GM18858 (cell line): ENCODE results near the gene USP6NL.
A peak's percentile ranks its signal among the peaks of the same experiment; 100 is the strongest.
"Not testable (repeated sequence)": the region's sequence is repeated elsewhere in the genome, so short reads cannot be mapped to it uniquely, and the experiment has no call there.

Experiments used
- ATAC-seq: cut with Tn5 transposase; IDR thresholded peaks from one replicate; pipeline ENCODE4 v1.9.1; 2021; ENCODE audit not compliant: unreplicated experiment

Gene USP6NL

GRCh38 chr10:11520892-11521291, 90.6 kb downstream of the USP6NL start:
- no peak for ATAC-seq

DNA sequence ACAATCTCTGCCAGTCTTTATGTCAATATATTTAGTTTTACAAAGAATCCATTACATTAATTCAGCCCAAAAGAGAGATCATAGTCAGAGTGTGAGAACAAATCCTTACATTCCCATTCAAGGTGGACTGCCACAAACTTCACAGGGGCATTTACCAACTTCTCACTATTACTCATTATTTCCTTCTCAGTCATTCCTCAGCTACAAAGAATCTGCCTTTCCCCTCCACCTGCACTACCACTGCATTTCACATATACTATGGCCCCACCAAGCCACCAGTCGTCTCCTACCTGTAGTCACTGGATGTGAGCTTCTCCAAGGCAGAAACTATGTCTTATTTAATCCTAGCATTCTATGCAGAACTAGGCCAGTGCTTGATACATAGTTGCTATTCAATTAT, 94.3 kb downstream of the USP6NL start:
- ATAC-seq, result peak; percentile 53

- ATAC-seq, result peak; percentile 52
These were observed 95.1 kb downstream of the USP6NL start for GRCh38 chr10:11516431-11516746.

- ATAC-seq, result peak; percentile 40
These were observed 95.6 kb downstream of the USP6NL start for GRCh38 chr10:11515596-11516430.

- no peak for ATAC-seq
These were observed 97.7 kb downstream of the USP6NL start for GRCh38 chr10:11513727-11514126.

- ATAC-seq, result no peak
These were observed 98.9 kb downstream of the USP6NL start for GRCh38 chr10:11512596-11512995.

- no peak for ATAC-seq
These were observed 100.1 kb downstream of the USP6NL start for GRCh38 chr10:11511321-11511720.

DNA sequence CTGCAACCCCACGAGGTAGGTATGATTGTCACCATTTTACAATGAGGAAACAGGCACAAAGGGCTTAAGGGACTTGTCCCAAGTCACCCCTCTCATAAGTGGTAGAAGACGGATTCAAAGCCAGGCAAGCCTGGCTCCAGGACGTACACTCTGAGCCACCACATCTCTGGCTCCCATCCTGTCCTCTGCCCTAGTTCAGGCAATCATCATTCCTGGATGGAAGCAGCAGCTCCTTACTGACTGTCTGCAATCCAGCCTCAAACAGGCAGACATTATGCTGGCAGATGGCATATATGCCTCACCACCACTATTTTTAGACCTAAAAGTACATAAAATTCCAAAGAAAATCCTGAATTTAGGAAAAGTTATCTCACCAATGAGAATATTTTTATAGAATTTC, 100.7 kb downstream of the USP6NL start:
- no peak for ATAC-seq

DNA sequence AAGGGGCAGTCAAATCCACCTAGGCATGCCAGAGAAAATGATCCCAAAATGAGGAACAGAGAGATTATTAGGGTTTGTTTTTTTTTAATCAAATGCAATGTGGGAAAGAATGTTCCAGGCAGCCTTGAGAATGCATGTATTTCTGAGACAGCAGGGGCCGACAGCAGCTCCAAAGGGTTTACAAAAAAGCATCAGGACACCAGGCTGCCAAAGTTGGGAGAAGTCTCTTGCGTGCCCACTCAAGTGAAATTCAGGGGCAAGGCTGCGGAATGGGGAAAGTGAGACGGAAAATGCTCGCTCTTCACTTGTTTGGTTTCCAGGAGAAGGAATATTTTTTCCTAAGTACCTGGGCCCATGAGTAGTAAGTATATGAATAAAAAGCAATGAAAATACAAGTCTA, 101.2 kb downstream of the USP6NL start:
- no peak for ATAC-seq

GRCh38 chr10:11509036-11509435, 102.4 kb downstream of the USP6NL start:
- no peak for ATAC-seq

DNA sequence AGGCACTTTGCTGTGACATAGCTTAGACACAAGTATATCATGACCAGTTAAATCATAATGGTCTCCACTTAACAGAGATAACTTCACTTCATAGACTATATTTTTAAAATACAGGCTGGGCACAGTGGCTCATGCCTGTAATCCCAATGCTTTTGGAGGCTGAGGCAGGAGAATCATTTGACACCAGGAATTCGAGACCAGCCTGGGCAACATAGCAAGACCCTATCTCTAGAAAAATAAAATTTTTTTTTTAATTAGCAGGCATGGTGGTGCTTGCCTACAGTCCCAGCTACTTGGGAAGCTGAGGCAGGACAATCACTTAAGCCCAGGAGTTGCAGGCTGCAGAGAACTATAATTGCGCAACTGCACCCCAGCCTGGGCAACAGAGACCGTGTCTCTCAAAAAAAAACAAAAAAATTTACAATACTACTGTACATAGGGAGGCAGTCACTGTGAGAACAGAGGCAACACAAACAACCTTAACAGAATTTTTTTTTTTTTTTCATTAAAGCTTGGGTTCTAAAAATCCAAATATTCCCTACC, 105.1 kb downstream of the USP6NL start:
- no peak for ATAC-seq

GRCh38 chr10:11505639-11506038, 105.8 kb downstream of the USP6NL start:
- ATAC-seq, result peak; percentile 46

- no peak for ATAC-seq
These were observed 106.7 kb downstream of the USP6NL start for GRCh38 chr10:11504566-11505285.

GRCh38 chr10:11501600-11501999, 109.8 kb downstream of the USP6NL start:
- ATAC-seq, result no peak

DNA sequence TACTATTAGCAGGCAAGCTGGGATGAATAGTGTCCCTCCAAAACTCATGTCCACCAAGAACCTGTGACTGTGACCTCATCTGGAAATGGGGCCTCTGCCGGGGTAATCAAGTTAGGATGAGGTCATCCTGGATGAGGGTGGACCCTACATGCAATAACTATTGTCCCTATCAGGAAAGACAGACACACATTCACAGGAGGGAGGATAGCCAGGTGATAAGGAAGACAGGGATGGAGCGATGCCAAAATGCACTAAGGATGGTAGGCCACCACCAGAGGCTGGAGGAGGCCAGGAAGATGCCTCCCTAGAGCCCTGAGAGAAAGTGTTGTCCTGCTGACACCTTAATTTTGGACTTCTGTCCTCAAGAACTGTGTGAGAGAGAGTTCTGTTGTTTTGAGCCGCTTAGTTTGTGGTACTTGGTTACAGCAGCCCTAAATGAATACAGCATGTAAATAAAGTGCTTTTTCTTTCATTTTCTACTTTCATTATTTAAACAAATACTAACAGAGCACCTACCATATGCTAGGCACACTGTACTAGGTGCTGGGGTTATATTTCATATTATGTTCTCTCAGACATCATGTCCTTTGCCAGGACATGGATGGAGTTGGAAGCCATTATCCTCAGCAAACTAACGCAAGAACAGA, 111.9 kb downstream of the USP6NL start:
- ATAC-seq, result peak; percentile 38

- ATAC-seq, result no peak
These were observed 113.1 kb downstream of the USP6NL start for GRCh38 chr10:11498399-11498798.

- not testable (repeated sequence) for ATAC-seq
These were observed 116.5 kb downstream of the USP6NL start for GRCh38 chr10:11494923-11495322.

- ATAC-seq, result no peak
These were observed 117.8 kb downstream of the USP6NL start for GRCh38 chr10:11493646-11494045.

DNA sequence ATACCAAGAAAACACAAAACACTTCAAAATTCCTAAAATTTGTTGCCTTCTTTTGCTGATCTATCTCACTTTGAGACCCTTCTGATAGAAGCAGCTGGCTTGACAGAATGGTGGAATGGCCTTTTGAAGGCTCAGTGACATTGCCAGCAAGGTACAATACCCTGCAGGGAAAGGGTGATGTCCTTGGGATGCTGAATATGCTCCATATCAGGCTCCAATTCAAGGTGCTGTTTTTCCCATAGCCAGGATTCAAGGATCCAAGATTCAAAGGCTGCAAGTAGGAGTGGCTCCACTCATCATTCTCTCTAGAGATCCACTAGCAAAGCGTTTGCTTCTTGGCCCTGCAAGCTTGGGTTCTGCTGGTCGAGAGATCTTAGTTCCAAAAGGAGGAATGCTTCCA, 120.4 kb downstream of the USP6NL start:
- no peak for ATAC-seq

DNA sequence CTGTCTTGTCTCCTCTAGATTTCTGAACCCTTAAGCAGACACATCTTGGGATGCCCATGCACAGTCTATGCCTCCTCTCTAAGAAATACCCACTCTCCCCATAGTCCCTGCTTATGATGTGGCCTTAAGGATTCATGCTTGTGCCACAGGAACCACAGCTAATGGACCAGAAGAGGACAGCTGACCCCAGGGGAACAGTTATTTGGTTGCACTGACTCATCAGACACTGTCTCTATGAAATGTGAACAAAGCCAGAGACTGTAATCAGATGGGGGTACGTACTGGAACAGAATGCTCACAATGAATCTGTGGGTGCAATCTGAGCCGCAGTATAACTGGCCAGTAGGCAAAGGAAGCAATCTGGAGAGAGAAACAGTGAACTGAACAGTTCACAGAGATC, 121.9 kb downstream of the USP6NL start:
- ATAC-seq, result no peak

DNA sequence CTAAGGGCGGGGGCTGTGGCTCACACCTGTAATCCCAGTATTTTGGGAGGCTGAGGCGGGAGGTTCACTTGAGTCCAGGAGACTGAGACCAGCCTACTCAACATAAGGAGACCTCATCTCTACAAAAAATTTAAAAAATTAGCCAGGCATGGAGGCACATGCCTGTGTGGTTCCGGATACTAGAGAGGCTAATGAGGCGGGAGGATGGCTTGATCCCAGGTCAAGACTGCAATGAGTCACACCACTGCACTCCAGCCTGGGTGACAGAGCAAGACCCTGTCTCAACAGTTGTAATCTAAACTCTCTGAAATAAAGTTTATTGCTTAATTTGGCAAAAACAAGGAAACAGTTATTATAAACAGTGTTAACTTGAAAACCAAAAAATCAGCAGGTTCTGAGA, 123.3 kb downstream of the USP6NL start:
- no peak for ATAC-seq
